Activated naive CD4-positive, alpha-beta T cell treated with anti-CD3 and anti-CD28 coated beads, Interleukin-2, amount 50 U/mL, for 72 hours (primary cell): ENCODE data around the gene CYP26C1. TPM values are rescaled to one million over a fixed set of nuclear protein-coding genes. Genes with fewer than 3 reads are reported as not detected.

Experiments
- total RNA-seq, 2 donors: library from RNA; stranded (reverse); gene quantifications; one replicate each; pipeline ENCODE4 v1.2.3, GENCODE V29; 2022

CYP26C1 gene
- total RNA-seq, 2 donors from 2014 or later, result 0.12 TPM; not detected in 1

Other genes with a start within 250 kb of the CYP26C1 start
- gene EXOC6, start 212.3 kb upstream of the CYP26C1 start, total RNA-seq, result 10 to 100 TPM; 12.1 to 17.6 TPM
- under 1 TPM in 1 of 2 donors, not detected in 1; 0.43 TPM for gene CYP26A1, start 13.1 kb downstream of the CYP26C1 start, total RNA-seq